B cell (primary cell): ENCODE measurements around the gene NINJ2. TPM values are rescaled to one million over a fixed set of nuclear protein-coding genes. Genes with fewer than 3 reads are reported as not detected.

Source experiments
- ATAC-seq: fragments of 200-7000 bp; cut with Tn5 transposase; one replicate; pipeline ENCODE4 v1.10.0; 2021; ENCODE audit warnings: low read depth, mild to moderate bottlenecking, moderate number of reproducible peaks, moderate library complexity
- CTCF ChIA-PET: fragments of 350-600 bp; sonication (Branson Sonifier 250); formaldehyde crosslinking; loops from one replicate; lab custom pipeline; 2021; ENCODE audit warnings: antibody characterized with exemption, inconsistent platforms; lab: Charles Lee
- POLR2A ChIA-PET: fragments of 350-600 bp; sonication (Branson Sonifier 250); formaldehyde crosslinking; loops from one replicate; lab custom pipeline; 2021; ENCODE audit warnings: antibody characterized with exemption; lab: Charles Lee
- DNase-seq: peaks from one replicate; pipeline ENCODE4 v3.0.0; 2013
- H2AFZ ChIP-seq: 2 replicates; pipeline ENCODE4 v1.6.1; 2012; ENCODE audit warnings: mild to moderate bottlenecking, low read depth, low read length; ENCODE audit not compliant: insufficient read depth, poor library complexity, severe bottlenecking
- H3K27ac ChIP-seq, 2 donors: 1 replicate in 1 of 2; 2 replicates in 1 of 2; pipeline ENCODE4 v1.5.1; 2012 to 2013; ENCODE audit warnings: low read length in 2 of 2, mild to moderate bottlenecking in 2 of 2, moderate library complexity in 1 of 2
- H3K27me3 ChIP-seq, 4 experiments: fragments of 200-600 bp in 1 of 4; sonication (generic) in 1 of 4; replicated peaks in 1 of 4; 1 replicate in 2 of 4; 2 replicates in 2 of 4; pipeline versions ENCODE4 v1.6.1 to v1.7.0; 2013 to 2016; ENCODE audit warnings: low read length in 3 of 4, mild to moderate bottlenecking in 2 of 4, mixed read lengths in 1 of 4, moderate library complexity in 1 of 4; ENCODE audit not compliant: insufficient read depth in 4 of 4, control insufficient read depth in 3 of 4; ENCODE audit errors: control extremely low read depth in 1 of 4
- H3K36me3 ChIP-seq, 2 experiments: replicated peaks in 1 of 2; 1 replicate in 1 of 2; 2 replicates in 1 of 2; pipeline versions ENCODE4 v1.6.1 to v1.7.1; 2013; ENCODE audit warnings: low read length in 1 of 2; ENCODE audit not compliant: insufficient read depth in 2 of 2, control insufficient read depth in 1 of 2; ENCODE audit errors: control extremely low read depth in 1 of 2, extremely low read depth in 1 of 2
- H3K4me1 ChIP-seq, 2 donors: fragments of 200-600 bp in 1 of 2; sonication (generic) in 1 of 2; 1 replicate in 1 of 2; 2 replicates in 1 of 2; pipeline versions ENCODE4 v1.5.1 to v1.6.1; 2013 to 2017; ENCODE audit warnings: low read length in 2 of 2; ENCODE audit not compliant: control insufficient read depth in 2 of 2, insufficient read depth in 2 of 2
- H3K4me2 ChIP-seq: replicated peaks from 2 replicates; pipeline ENCODE3; 2012; ENCODE audit warnings: mild to moderate bottlenecking, low read depth, low read length; ENCODE audit not compliant: poor library complexity, severe bottlenecking
- H3K4me3 ChIP-seq, 5 experiments: fragments of 200-600 bp in 1 of 5; sonication (generic) in 1 of 5; 1 replicate in 3 of 5; 2 replicates in 2 of 5; pipeline versions ENCODE4 v1.5.1 to v1.7.0; 2011 to 2016; ENCODE audit warnings: low read length in 4 of 5, mild to moderate bottlenecking in 4 of 5, low read depth in 2 of 5, control low read depth in 1 of 5, moderate library complexity in 1 of 5; ENCODE audit not compliant: insufficient read depth in 1 of 5; ENCODE audit errors: control extremely low read depth in 1 of 5, extremely low read depth in 1 of 5
- H3K79me2 ChIP-seq: fragments of 200-600 bp; sonication (generic); one replicate; pipeline ENCODE4 v1.6.0; 2016; ENCODE audit warnings: low read length; ENCODE audit not compliant: control insufficient read depth, insufficient read depth
- H3K9ac ChIP-seq: fragments of 200-600 bp; sonication (generic); 2 replicates; pipeline ENCODE4 v1.6.1; 2017; ENCODE audit warnings: mild to moderate bottlenecking, low read length, moderate library complexity
- H3K9me3 ChIP-seq, 3 donors: one replicate each; pipeline versions ENCODE4 v1.6.1 to v1.7.1; 2013; ENCODE audit warnings: low read length in 2 of 3; ENCODE audit not compliant: control insufficient read depth in 2 of 3, insufficient read depth in 1 of 3; ENCODE audit errors: control extremely low read depth in 1 of 3
- H4K20me1 ChIP-seq: 2 replicates; pipeline ENCODE4 v1.6.0; 2012; ENCODE audit warnings: mild to moderate bottlenecking, low read length; ENCODE audit not compliant: insufficient read depth, control insufficient read depth, poor library complexity, severe bottlenecking
- H3K27ac Mint-ChIP-seq: one replicate; pipeline ENCODE4 v1.8.0; 2021; ENCODE audit warnings: mixed read lengths
- H3K27me3 Mint-ChIP-seq: one replicate; pipeline ENCODE4 v1.8.0; 2021; ENCODE audit warnings: mixed read lengths
- H3K4me1 Mint-ChIP-seq: one replicate; pipeline ENCODE4 v1.8.0; 2021; ENCODE audit warnings: mixed read lengths
- H3K4me3 Mint-ChIP-seq: one replicate; pipeline ENCODE4 v1.8.0; 2021; ENCODE audit warnings: mixed read lengths
- H3K9me3 Mint-ChIP-seq: one replicate; pipeline ENCODE4 v1.8.0; 2022; ENCODE audit warnings: mixed read lengths; ENCODE audit not compliant: insufficient read depth
- EZH2 ChIP-seq: IDR thresholded peaks from 2 replicates; pipeline ENCODE4 v1.6.1; 2012; ENCODE audit warnings: borderline replicate concordance, low read depth, mild to moderate bottlenecking, moderate library complexity, low read length; ENCODE audit not compliant: insufficient read depth, poor library complexity, severe bottlenecking
- WGBS: methylation state at CpG from one replicate; pipeline ENCODE4 v1.1.5; 2013; ENCODE audit warnings: missing lambda C conversion rate; ENCODE audit not compliant: insufficient coverage; 5-methylcytosine and 5-hydroxymethylcytosine counted together
- intact Hi-C: fragments of 100-400 bp; cut with micrococcal nuclease; formaldehyde crosslinking; loops from one replicate; pipeline ENCODE4 v1.10.0; 2022
- polyA plus RNA-seq: library from polyadenylated mRNA; depleted of rRNA; stranded (reverse); fragments of >200 nt; gene quantifications from 2 replicates; pipeline ENCODE4 v1.2.3, GENCODE V29; 2012
- total RNA-seq, 2 donors: library from RNA; stranded (reverse); fragments of 120-200 nt in 1 of 2; gene quantifications; 1 replicate in 1 of 2; 2 replicates in 1 of 2; pipeline versions ENCODE4 v1.2.3 to v1.2.4, GENCODE V29; 2013 to 2022
- TF ChIP-seq, protein P1 (sequence below): fragments of 200-600 bp; IDR thresholded peaks from one replicate; pipeline ENCODE4 v1.8.0; 2022; ENCODE audit warnings: antibody characterized with exemption, mild to moderate bottlenecking

The NINJ2 gene
- total and polyA plus RNA-seq, 2 donors (not counting 1 experiment from before 2014, with no cell fraction given) = 2.9 to 10.2 TPM

DNA sequence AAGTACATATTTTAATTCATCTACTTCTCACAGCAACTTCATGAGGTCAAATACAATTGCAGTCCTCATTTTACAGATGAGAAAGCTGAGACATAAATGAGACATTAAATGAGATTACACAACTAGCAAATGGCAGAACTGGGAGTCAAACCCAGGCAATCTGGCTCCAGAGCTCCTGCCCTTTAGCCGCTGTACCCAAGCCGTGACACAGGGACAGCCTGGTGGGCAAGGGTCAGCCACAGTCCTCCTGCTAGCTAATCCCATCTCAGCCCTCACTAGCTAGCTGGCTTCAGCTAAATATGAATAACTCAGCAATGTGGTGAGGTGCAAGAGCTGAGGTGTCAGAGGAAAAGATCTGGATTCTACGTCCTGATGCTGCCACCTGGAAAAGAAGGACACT lies 54.8 kb downstream of the NINJ2 start:
- Histone ChIP-seq H3K27ac (no peak overlapping the region), H4K20me1 (no peaks in the 10 kb centered on the region), H3K36me3 (no peaks in the 10 kb centered on the region), H3K4me2 (no peak overlapping the region), H3K4me1 (peaks cover 16 to 18% of the 10 kb centered on the region in 2 donors), H3K79me2 (peaks cover 9% of the 10 kb centered on the region), H3K9me3 (no peaks in the 10 kb centered on the region), H2AFZ (no peak overlapping the region), H3K27me3 (no peaks in the 10 kb centered on the region), H3K4me3 (no peak overlapping the region), H3K9ac (no peak overlapping the region)
- CTCF ChIA-PET = interaction anchor here (0.5 to 1.6 kb wide), 4 partner anchors 32 to 484 kb away, joined by 3 to 6 read pairs (median 4); partner anchors contain the start of gene WNK1
- Mint-ChIP-seq H3K27ac (no peak overlapping the region), H3K4me3 (no peak overlapping the region), H3K27me3 (no peaks in the 10 kb centered on the region), H3K9me3 (no peaks in the 10 kb centered on the region), H3K4me1 (peaks cover 17% of the 10 kb centered on the region)
- no peak for DNase-seq
- no peak for TF ChIP-seq EZH2
- TF ChIP-seq, protein P1, sequence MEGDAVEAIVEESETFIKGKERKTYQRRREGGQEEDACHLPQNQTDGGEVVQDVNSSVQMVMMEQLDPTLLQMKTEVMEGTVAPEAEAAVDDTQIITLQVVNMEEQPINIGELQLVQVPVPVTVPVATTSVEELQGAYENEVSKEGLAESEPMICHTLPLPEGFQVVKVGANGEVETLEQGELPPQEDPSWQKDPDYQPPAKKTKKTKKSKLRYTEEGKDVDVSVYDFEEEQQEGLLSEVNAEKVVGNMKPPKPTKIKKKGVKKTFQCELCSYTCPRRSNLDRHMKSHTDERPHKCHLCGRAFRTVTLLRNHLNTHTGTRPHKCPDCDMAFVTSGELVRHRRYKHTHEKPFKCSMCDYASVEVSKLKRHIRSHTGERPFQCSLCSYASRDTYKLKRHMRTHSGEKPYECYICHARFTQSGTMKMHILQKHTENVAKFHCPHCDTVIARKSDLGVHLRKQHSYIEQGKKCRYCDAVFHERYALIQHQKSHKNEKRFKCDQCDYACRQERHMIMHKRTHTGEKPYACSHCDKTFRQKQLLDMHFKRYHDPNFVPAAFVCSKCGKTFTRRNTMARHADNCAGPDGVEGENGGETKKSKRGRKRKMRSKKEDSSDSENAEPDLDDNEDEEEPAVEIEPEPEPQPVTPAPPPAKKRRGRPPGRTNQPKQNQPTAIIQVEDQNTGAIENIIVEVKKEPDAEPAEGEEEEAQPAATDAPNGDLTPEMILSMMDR = no peak
- intact Hi-C loops = no loop called here
- ATAC-seq = no peak
- POLR2A ChIA-PET = no interaction called here
- WGBS = 100% methylated on average over 3 of the region's 3 CpGs

DNA sequence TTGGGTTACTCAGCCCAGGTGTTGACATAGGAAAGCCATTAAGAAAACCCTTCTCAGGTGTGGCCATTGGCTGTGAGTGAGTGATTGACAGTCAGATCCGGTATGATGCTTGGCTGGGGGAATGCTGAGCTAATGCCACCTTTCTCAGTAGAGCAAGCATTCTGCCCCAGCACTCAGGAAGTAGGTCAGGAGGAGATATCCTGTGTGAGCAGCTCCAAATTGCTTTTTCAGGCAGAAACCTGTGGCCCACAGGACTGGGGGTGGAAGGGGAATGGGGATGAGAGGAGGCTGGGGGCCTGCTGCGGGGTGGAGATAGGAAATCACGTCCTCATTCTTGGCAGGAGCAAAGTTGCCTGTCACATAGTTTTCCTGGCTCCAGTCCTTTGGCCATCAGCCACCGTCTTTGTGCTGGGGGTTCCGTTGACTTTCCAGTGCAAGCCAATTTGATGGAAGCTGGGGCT lies 55.7 kb downstream of the NINJ2 start:
- ATAC-seq (no peak), DNase-seq (no peak)
- no peak overlapping the region for H3K4me3 ChIP-seq
- H3K9ac ChIP-seq = no peak overlapping the region
- Mint-ChIP-seq H3K27ac (no peak overlapping the region), H3K4me3 (no peak overlapping the region), H3K9me3 (no peaks in the 10 kb centered on the region), H3K4me1 (peaks cover 17% of the 10 kb centered on the region), H3K27me3 (no peaks in the 10 kb centered on the region)
- no peaks in the 10 kb centered on the region for H3K27me3 ChIP-seq
- no peaks in the 10 kb centered on the region for H3K36me3 ChIP-seq
- intact Hi-C loops = no loop called here
- H3K79me2 ChIP-seq = peaks cover 6% of the 10 kb centered on the region
- no peak overlapping the region for H3K4me2 ChIP-seq
- TF ChIP-seq EZH2 = no peak
- TF ChIP-seq, protein P1 = no peak
- ChIA-PET CTCF (interaction anchor here (1.0 to 1.6 kb wide), 4 partner anchors 31 to 485 kb away, joined by 3 to 6 read pairs (median 4); partner anchors contain the start of gene WNK1), POLR2A (no interaction called here)
- 39% methylated on average over 5 of the region's 5 CpGs for WGBS
- H3K27ac ChIP-seq = no peak overlapping the region
- H3K9me3 ChIP-seq = no peaks in the 10 kb centered on the region
- H4K20me1 ChIP-seq = no peaks in the 10 kb centered on the region
- peaks cover 16 to 18% of the 10 kb centered on the region in 2 donors for H3K4me1 ChIP-seq
- H2AFZ ChIP-seq = no peak overlapping the region
